ENCODE data around the gene TOMM20. TPM values are rescaled to one million over a fixed set of nuclear protein-coding genes. Genes with fewer than 3 reads are reported as not detected.

Gene TOMM20
- total RNA-seq, 1 donor from 2014 or later: 25.3 TPM

GRCh38 chr1:235133086-235133485, 4.4 kb upstream of the TOMM20 start:
- Histone ChIP-seq H3K9me3 (no peaks in the 10 kb centered on the region), H3K27ac (no peak overlapping the region), H3K27me3 (no peaks in the 10 kb centered on the region), H3K4me3 (no peak overlapping the region), H3K4me1 (no peaks in the 10 kb centered on the region), H3K36me3 (peaks cover 39 to 60% of the 10 kb centered on the region in 2 donors)
- no peak for DNase-seq (ENCODE audit: low spot score in 2 of 2)
- intact Hi-C loops (cut with DNase I): no loop called here
- TF ChIP-seq CTCF (IDR thresholded peaks at IDR 0.05): no peak

- Histone ChIP-seq H3K27me3 (no peaks in the 10 kb centered on the region), H3K9me3 (no peaks in the 10 kb centered on the region), H3K36me3 (peaks cover 32 to 50% of the 10 kb centered on the region in 2 donors), H3K4me1 (peaks cover 0 to 3% of the 10 kb centered on the region in 2 donors), H3K4me3 (no peak overlapping the region), H3K27ac (no peak overlapping the region)
- DNase-seq (ENCODE audit: low spot score in 2 of 2): no peak
- TF ChIP-seq CTCF (IDR thresholded peaks at IDR 0.05): no peak
- intact Hi-C loops (cut with DNase I): no loop called here
Measured at GRCh38 chr1:235131961-235132360, 3.3 kb upstream of the TOMM20 start.

GRCh38 chr1:235130766-235131270, 2.2 kb upstream of the TOMM20 start:
- no peak for DNase-seq (ENCODE audit: low spot score in 2 of 2)
- H3K36me3 ChIP-seq: peaks cover 22 to 39% of the 10 kb centered on the region in 2 donors

GRCh38 chr1:235129774-235130570, 1.3 kb upstream of the TOMM20 start:
- no peaks in the 10 kb centered on the region for H3K27me3 ChIP-seq
- no peaks in the 10 kb centered on the region for H3K9me3 ChIP-seq
- no peak for DNase-seq (ENCODE audit: low spot score in 2 of 2)
- peaks cover 0 to 4% of the 10 kb centered on the region in 2 donors for H3K4me1 ChIP-seq
- H3K36me3 ChIP-seq: peaks cover 14 to 34% of the 10 kb centered on the region in 2 donors
- no peak overlapping the region for H3K4me3 ChIP-seq
- intact Hi-C loops (cut with DNase I): loop anchor here (2.0 kb wide), 4 partner anchors 25 to 757 kb away; partner anchors contain the start of genes ARID4B, COA6, GGPS1 and RBM34
- H3K27ac ChIP-seq: no peak overlapping the region
- no peak for TF ChIP-seq CTCF (IDR thresholded peaks at IDR 0.05)

More at GRCh38 chr1:235130766-235131270, 2.2 kb upstream of the TOMM20 start:
- no peak overlapping the region for H3K4me3 ChIP-seq
- intact Hi-C loops (cut with DNase I): no loop called here
- H3K9me3 ChIP-seq: no peaks in the 10 kb centered on the region
- H3K4me1 ChIP-seq: peaks cover 0 to 4% of the 10 kb centered on the region in 2 donors
- H3K27ac ChIP-seq: no peak overlapping the region
- TF ChIP-seq CTCF (IDR thresholded peaks at IDR 0.05): no peak
- H3K27me3 ChIP-seq: no peaks in the 10 kb centered on the region

- intact Hi-C loops (cut with DNase I): loop anchor here (2.0 kb wide), 4 partner anchors 23 to 755 kb away; partner anchors contain the start of genes ARID4B, COA6, GGPS1 and RBM34
- no peaks in the 10 kb centered on the region for H3K27me3 ChIP-seq
- peaks cover 0 to 4% of the 10 kb centered on the region in 2 donors for H3K4me1 ChIP-seq
- peak overlapping the region; percentile 86 to 94 for H3K27ac ChIP-seq
- H3K36me3 ChIP-seq: peaks cover 6 to 17% of the 10 kb centered on the region in 2 donors
- peak in 1 of 3 experiments; percentile 4 for TF ChIP-seq CTCF (IDR thresholded peaks at IDR 0.05)
- no peak for DNase-seq (ENCODE audit: low spot score in 2 of 2)
- H3K9me3 ChIP-seq: no peaks in the 10 kb centered on the region
- peak overlapping the region; percentile 60 to 99 for H3K4me3 ChIP-seq
Measured at GRCh38 chr1:235127732-235128455, 743 bp downstream of the TOMM20 start.

All from ascending aorta (tissue), 2 donors.